ENCODE measurements around the gene SLC39A5. TPM values are rescaled to one million over a fixed set of nuclear protein-coding genes. Genes with fewer than 3 reads are reported as not detected.

SLC39A5 gene
- total and polyA plus RNA-seq, 2 of the 13 experiments (the other 11 are each of a cell fraction or from before 2014, with no cell fraction given) = 59.7 to 101 TPM

GRCh38 chr12:56189099-56189917 lies 40.5 kb upstream of the SLC39A5 start, which contains the start of gene SMARCC2 (continued):
- no peak for TF ChIP-seq ZNF318 (CRISPR knock-in tag; IDR thresholded peaks at IDR 0.05)
- peak; percentile 69 for TF ChIP-seq RBFOX2 (IDR thresholded peaks at IDR 0.05; ENCODE audit: low read depth, low read length)
- no peak for TF ChIP-seq CEBPG (CRISPR knock-in tag; IDR thresholded peaks at IDR 0.05)
- no peak for TF ChIP-seq ZNF451 (CRISPR knock-in tag; IDR thresholded peaks at IDR 0.05)
- TF ChIP-seq SPEN (CRISPR knock-in tag; IDR thresholded peaks at IDR 0.05; ENCODE audit: low read depth) = no peak
- TF ChIP-seq REPIN1 (CRISPR knock-in tag; IDR thresholded peaks at IDR 0.05; ENCODE audit: borderline replicate concordance, low read depth) = no peak
- TF ChIP-seq SMARCE1 (IDR thresholded peaks at IDR 0.05; ENCODE audit: borderline replicate concordance) = no peak
- TF ChIP-seq ZNF414 (CRISPR knock-in tag; IDR thresholded peaks at IDR 0.05) = 0 out of 2 replicates have a peak, but pooled peaks have one; percentile 9
- TF ChIP-seq SMC3 (IDR thresholded peaks at IDR 0.05; ENCODE audit: low read length) = 0 out of 2 replicates have a peak, but pooled peaks have one; percentile 4
- no peak for TF ChIP-seq NFE2L1 (CRISPR knock-in tag; IDR thresholded peaks at IDR 0.05; ENCODE audit: borderline replicate concordance)
- TF ChIP-seq ZSCAN31 (CRISPR knock-in tag; IDR thresholded peaks at IDR 0.05; ENCODE audit: low read depth) = peak; percentile 19; the same call in 1 of the 2 replicates
- TF ChIP-seq SIX4 (CRISPR knock-in tag; IDR thresholded peaks at IDR 0.05) = no peak
- TF ChIP-seq, protein P1, sequence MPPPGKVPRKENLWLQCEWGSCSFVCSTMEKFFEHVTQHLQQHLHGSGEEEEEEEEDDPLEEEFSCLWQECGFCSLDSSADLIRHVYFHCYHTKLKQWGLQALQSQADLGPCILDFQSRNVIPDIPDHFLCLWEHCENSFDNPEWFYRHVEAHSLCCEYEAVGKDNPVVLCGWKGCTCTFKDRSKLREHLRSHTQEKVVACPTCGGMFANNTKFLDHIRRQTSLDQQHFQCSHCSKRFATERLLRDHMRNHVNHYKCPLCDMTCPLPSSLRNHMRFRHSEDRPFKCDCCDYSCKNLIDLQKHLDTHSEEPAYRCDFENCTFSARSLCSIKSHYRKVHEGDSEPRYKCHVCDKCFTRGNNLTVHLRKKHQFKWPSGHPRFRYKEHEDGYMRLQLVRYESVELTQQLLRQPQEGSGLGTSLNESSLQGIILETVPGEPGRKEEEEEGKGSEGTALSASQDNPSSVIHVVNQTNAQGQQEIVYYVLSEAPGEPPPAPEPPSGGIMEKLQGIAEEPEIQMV (CRISPR knock-in tag; IDR thresholded peaks at IDR 0.05; ENCODE audit: low read depth) = no peak
- TF ChIP-seq HNF4G (IDR thresholded peaks at IDR 0.05; ENCODE audit: borderline replicate concordance, low read depth, low read length) = no peak
- TF ChIP-seq HNF4G (CRISPR knock-in tag; IDR thresholded peaks at IDR 0.05; ENCODE audit: borderline replicate concordance, low read depth) = no peak
- TF ChIP-seq ZNF891 (CRISPR knock-in tag; IDR thresholded peaks at IDR 0.05) = 0 out of 2 replicates have a peak, but pooled peaks have one; percentile 29
- peak; percentile 64; the same call in 1 of the 2 replicates for TF ChIP-seq ZNF563 (CRISPR knock-in tag; IDR thresholded peaks at IDR 0.05)
- no peak; the same call in 1 of the 2 replicates for TF ChIP-seq ZNF652 (CRISPR knock-in tag; IDR thresholded peaks at IDR 0.05; ENCODE audit: borderline replicate concordance, low read depth)
- TF ChIP-seq ZMAT3 (CRISPR knock-in tag; conservative IDR thresholded peaks at IDR 0.05) = 0 out of 2 replicates have a peak, but pooled peaks have one; percentile 21
- TF ChIP-seq ZNF180 (CRISPR knock-in tag; IDR thresholded peaks at IDR 0.05; ENCODE audit: borderline replicate concordance, low read depth) = no peak

Measured in HepG2 (cell line).